Effector CD4-positive, alpha-beta T cell (primary cell): ENCODE measurements around the gene PIWIL1.

ENCODE experiments used
- DNase-seq: peaks from one replicate; pipeline ENCODE4 v3.0.0-alpha.2; 2020

Gene PIWIL1

GRCh38 chr12:130338794-130339601 is 1.3 kb downstream of the PIWIL1 start:
- no peak for DNase-seq

DNA sequence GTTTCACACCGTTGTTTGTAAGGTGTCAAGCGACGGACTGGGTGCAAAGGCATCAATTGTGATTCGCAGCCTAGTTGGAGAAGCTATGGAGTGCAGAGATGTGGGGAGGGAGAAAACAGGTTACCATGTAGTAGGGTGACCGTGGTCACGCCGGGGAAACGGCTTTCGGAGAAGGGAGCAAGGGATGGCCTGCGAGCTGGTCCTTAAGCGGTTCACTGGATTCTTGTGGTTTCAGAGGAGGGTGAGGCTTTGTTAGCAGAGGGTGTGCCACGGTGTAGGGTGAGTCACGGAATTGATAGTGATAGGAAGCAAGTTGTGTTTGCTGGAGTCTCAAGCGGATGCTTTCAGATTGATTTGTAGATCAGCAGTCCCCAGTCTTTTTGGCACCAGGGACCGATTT is 2.3 kb downstream of the PIWIL1 start:
- no peak for DNase-seq

- DNase-seq, result no peak
These were observed 4.8 kb downstream of the PIWIL1 start for GRCh38 chr12:130342442-130342841.

GRCh38 chr12:130342842-130343241 is 5.2 kb downstream of the PIWIL1 start:
- no peak for DNase-seq

GRCh38 chr12:130344529-130344928 is 6.8 kb downstream of the PIWIL1 start:
- no peak for DNase-seq

DNA sequence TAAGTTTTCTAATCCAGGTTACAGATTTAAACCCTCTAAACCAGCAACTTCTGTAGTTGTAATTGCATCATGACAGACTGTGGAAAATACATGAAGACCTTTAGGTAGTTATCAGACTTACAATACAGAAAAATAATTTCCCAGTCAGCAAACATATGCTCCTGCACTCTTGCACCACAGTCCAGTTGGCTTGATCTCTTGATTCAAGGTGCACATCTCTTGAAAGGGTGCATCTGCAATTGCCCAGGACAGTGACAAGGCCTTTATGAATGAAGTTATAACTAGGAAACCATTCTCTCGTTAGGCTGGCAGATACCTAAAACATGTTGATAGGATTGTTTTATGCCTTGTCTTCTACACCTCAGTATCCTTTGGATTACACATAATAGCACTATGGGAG is 7.6 kb downstream of the PIWIL1 start:
- DNase-seq, result no peak

- no peak for DNase-seq
These were observed 9.9 kb downstream of the PIWIL1 start for GRCh38 chr12:130347588-130347987.

DNA sequence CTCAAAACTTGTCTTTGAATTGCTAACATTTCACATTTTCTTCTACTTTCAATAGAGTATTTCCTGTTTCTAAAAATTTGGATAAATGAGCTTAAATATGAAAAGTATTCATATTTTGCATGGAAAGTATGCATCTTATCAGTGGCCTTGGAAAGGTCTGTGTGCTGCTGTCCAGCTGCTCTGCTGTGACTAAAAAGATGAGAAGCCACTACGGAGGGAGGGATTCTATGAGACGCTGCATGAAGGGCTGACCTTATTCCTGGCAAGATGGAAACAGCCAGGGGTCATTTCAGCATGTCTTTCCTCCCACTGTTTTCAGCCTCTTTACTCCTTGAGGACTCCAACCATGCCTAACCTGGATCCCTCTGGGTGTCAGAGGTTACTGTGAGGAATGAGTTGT is 13.0 kb downstream of the PIWIL1 start:
- DNase-seq, result no peak

- no peak for DNase-seq
These were observed 13.6 kb downstream of the PIWIL1 start for GRCh38 chr12:130351326-130351725.

DNA sequence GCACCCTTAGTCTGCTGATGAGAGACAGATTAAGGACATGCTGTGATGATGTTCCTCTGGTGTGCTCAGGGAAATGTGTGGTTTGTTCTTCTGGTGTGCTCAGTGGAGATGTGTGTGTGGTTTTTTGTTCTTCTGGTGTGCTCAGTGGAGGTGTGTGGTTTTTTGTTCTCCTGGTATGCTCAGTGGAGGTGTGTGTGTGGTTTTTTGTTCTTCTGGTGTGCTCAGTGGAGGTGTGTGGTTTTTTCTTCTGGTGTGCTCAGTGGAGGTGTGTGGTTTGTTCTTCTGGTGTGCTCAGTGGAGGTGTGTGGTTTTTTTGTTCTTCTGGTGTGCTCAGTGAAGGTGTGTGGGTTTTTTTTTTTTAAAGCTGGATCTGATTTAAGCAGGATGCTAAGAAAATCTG is 15.4 kb downstream of the PIWIL1 start:
- no peak for DNase-seq

GRCh38 chr12:130354407-130354806 is 16.7 kb downstream of the PIWIL1 start:
- no peak for DNase-seq

- DNase-seq, result no peak
These were observed 18.5 kb downstream of the PIWIL1 start for GRCh38 chr12:130356222-130356621.

DNA sequence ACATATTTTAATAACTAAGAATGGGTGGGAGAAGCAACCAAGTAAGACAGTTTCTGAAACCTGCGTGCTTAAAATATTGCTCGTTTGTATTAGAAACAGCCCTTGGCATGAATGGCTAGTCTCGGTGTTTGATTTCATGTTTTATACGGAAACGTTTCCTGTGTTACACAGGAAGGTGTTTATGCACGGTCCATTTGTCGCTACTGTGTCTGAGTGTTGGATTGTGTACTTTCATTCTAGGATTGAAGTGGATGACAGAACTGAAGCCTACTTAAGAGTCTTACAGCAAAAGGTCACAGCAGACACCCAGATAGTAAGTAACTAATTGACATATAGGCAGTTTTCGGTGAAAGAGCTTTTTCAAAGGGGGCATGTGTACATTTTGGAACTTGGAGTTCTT is 19.6 kb downstream of the PIWIL1 start:
- DNase-seq, result no peak

DNA sequence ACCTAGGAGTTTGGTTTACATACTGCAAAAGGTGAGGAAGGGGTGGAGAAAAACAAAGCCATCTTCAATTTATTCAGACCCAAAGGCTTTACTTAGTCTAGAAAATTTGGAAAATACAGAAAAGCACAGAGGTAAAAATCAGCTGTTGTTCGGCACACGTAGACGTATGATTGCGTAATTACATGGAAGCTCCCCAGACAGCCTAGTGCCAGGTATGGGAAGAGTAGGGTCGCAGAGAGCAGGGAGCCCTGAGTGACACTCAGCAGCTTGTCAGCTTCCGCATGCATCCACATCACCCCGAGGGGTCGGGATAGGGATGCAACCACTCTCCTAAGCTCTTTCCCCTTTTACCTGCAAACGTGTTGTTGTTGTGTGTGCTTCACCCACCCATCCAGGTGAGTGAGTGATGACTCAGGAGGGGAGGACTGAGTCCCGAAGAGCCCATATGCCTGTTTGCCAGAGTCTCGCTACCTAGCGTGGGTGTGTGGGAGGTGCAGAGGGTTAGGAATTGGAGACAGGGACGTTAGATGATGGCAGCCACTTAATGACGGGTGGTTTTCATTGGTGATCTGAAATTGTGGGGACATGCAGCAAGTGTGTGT is 20.1 kb downstream of the PIWIL1 start:
- no peak for DNase-seq

DNA sequence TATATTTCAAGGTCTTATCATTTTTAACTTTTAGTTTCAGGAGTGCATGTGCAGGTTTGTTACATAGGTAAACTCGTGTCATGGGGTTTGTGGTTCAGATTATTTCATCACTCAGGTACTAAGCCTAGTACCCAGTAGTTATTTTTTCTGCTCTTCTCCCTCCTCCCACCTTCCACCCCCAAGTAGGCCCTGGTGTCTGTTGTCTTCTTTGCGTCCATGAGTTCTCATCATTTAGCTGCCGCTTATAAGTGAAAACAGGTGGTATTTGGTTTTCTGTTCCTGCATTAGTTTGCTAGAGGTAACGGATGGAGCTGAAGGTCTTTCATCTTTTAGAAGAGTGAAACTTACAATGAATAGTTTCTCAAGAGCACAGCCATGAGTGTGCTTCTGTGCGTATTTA is 24.4 kb downstream of the PIWIL1 start:
- no peak for DNase-seq

DNA sequence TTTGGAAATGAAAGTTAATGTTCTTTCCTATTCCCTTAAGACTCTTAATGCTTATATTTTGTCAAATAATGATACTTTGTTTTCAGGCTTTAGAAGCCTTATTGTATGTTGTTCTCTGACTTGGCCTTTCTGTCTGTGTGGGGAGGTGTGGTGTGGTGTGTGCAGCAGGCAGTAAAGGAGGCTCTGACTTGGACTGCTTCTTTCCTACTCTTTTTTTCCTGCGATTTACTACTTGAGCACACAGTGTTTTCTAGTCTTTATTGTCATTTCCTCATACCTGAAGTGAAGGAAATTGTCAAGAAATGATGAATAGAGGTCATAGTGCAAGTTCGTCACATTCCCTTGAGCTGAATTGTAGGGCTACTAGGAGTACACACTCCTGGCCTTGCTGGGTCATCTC is 26.9 kb downstream of the PIWIL1 start:
- DNase-seq, result no peak

DNA sequence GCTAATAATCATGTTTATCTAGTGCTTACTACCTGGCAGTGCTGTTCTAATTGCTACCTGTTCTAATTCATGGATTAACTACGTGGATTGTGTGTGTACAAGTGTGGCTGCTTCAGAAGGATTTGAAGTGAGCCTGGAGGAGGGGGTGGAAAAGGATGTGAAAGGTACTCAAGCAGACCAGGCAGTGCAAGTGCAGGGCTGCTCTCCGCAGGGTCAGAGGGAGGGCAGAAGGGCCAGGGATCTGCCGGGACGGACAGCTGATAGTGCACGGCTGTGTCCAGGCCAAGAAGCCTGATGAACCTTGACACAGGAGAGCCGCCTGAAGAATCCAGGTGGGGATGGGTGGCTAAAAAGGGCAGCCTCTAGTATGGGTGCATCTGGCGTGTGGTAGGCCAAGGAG is 28.5 kb downstream of the PIWIL1 start:
- no peak for DNase-seq

- no peak for DNase-seq
These were observed 29.3 kb downstream of the PIWIL1 start for GRCh38 chr12:130367003-130367402.

DNA sequence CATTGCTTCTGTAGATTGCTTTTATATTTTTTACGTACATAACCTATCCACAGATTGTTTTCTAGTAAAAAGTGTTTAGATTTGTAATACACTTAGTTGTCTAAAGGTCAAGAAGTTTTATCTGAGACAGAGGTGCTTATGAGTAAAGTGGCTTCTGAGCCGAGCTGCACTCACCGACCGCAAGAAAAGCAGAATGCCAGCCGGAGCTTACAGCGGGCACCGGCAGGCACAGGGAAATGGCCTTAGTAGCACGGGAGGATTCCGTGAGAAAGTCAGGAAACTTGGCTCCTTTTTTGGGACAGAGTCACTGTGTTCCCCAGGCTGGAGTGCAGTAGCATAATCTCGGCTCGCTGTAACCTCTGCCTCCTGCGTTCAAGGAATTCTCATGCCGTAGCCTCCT is 29.8 kb downstream of the PIWIL1 start:
- DNase-seq, result no peak

- no peak for DNase-seq
These were observed 32.1 kb downstream of the PIWIL1 start for GRCh38 chr12:130369816-130370215.

- no peak for DNase-seq
These were observed 33.6 kb downstream of the PIWIL1 start for GRCh38 chr12:130371296-130371695.

DNA sequence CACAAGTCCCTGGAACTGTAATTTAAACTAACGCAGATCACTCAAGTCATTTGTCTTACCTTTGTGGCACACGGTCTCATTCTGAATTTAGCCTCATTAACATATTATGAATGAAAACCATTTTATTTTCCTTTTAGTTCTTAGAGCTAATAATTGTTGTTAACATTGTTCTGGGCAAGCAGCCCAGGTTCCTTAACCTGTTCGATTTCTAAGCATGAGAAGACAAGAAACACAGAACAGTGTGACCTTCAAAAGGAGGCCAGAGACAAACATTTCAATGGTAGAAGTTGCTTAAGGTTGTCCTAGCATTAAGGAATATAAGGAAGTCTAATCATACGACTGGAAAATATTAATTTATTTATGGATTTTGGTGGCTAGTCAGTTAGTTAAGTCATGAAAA is 35.2 kb downstream of the PIWIL1 start:
- DNase-seq, result no peak

DNA sequence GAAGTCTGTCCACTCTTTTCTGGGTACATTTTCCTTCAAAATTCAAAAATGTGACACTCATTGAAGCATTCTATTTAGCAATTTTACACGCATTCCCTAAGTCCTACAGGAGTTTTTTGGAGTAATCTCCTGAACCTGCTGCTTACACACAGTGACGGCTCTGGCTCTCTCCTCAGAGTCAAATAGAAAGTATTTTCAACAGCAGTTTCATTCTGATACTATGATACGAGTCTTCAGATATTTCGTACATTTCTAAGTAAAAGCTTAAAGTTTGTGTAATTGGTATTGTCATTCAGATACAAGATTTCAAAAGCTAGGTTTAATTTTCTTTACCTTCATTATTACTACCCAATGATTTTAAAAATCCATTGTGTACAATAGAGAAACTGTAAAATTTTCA is 36.4 kb downstream of the PIWIL1 start:
- DNase-seq, result no peak
